GM12801 (cell line): ENCODE results near the gene CRBN.

ENCODE experiments used
- CTCF ChIP-seq: IDR thresholded peaks from one replicate; pipeline ENCODE4 v1.5.1; 2011; ENCODE audit warnings: control low read depth; ENCODE audit not compliant: insufficient read length; ENCODE audit errors: extremely low read depth

Gene CRBN

GRCh38 chr3:3145831-3146230 lies 33.7 kb downstream of the CRBN start:
- TF ChIP-seq CTCF: no peak

- no peak for TF ChIP-seq CTCF
These were observed 37.6 kb downstream of the CRBN start for GRCh38 chr3:3141939-3142338.

- no peak for TF ChIP-seq CTCF
These were observed 42.0 kb downstream of the CRBN start for GRCh38 chr3:3137526-3137925.

GRCh38 chr3:3134750-3135448 lies 44.6 kb downstream of the CRBN start:
- no peak for TF ChIP-seq CTCF

GRCh38 chr3:3133500-3133899 lies 46.0 kb downstream of the CRBN start:
- no peak for TF ChIP-seq CTCF

- TF ChIP-seq CTCF: no peak
These were observed 49.9 kb downstream of the CRBN start for GRCh38 chr3:3129579-3129978.

GRCh38 chr3:3127432-3128010 lies 52.0 kb downstream of the CRBN start:
- TF ChIP-seq CTCF: no peak
